Caco-2 (cell line): ENCODE data around the gene CUL7. TPM values are rescaled to one million over a fixed set of nuclear protein-coding genes. Genes with fewer than 3 reads are reported as not detected.

Source experiments
- BruUV-seq: library from RNA; stranded (reverse); fragments of 400-500 nt; replicated peaks from 2 replicates; lab custom pipeline; 2021; lab: Mats Ljungman, UMichigan
- CTCF ChIA-PET: fragments of 300-600 bp; sonication (Branson Sonifier 250); formaldehyde crosslinking; loops from one replicate; lab custom pipeline; 2022; ENCODE audit warnings: antibody characterized with exemption; lab: Charles Lee
- POLR2A ChIA-PET: fragments of 300-600 bp; sonication (Branson Sonifier 250); formaldehyde crosslinking; loops from one replicate; lab custom pipeline; 2022; ENCODE audit warnings: antibody characterized with exemption; lab: Charles Lee
- DNase-seq, 2 experiments: peaks; one replicate each; pipeline versions ENCODE4 v3.0.0 to v3.0.0-alpha.2; 2020 to 2022
- H3K27me3 ChIP-seq: replicated peaks from 2 replicates; pipeline ENCODE4 v1.6.0; 2011; ENCODE audit warnings: low read length; ENCODE audit not compliant: control insufficient read depth, insufficient read depth
- H3K36me3 ChIP-seq: 2 replicates; pipeline ENCODE4 v1.5.1; 2011; ENCODE audit warnings: low read length; ENCODE audit not compliant: control insufficient read depth, insufficient read depth
- H3K4me1 ChIP-seq: fragments of 250-450 bp; sonication (Bioruptor Pico); 2 replicates; pipeline ENCODE4 v1.5.1; 2020; ENCODE audit warnings: mild to moderate bottlenecking
- H3K4me3 ChIP-seq: 2 replicates; pipeline ENCODE4 v1.5.1; 2011; ENCODE audit warnings: low read depth, mild to moderate bottlenecking, control low read depth, low read length
- H3K9me3 ChIP-seq: fragments of 250-450 bp; sonication (Bioruptor Pico); 2 replicates; pipeline ENCODE4 v1.5.1; 2020; ENCODE audit warnings: mild to moderate bottlenecking, moderate library complexity
- H3K27ac Mint-ChIP-seq: one replicate; pipeline ENCODE4 v1.8.0; 2022; ENCODE audit warnings: mixed read lengths; ENCODE audit not compliant: unreplicated experiment
- H3K27me3 Mint-ChIP-seq: one replicate; pipeline ENCODE4 v1.8.0; 2022; ENCODE audit warnings: mixed read lengths; ENCODE audit not compliant: insufficient read depth, unreplicated experiment
- H3K36me3 Mint-ChIP-seq: one replicate; pipeline ENCODE4 v1.8.0; 2022; ENCODE audit warnings: mild to moderate bottlenecking, mixed read lengths; ENCODE audit not compliant: insufficient read depth, unreplicated experiment
- H3K4me1 Mint-ChIP-seq: one replicate; pipeline ENCODE4 v1.8.0; 2022; ENCODE audit warnings: low read depth, mixed read lengths; ENCODE audit not compliant: unreplicated experiment
- H3K4me3 Mint-ChIP-seq: one replicate; pipeline ENCODE4 v1.8.0; 2022; ENCODE audit warnings: mild to moderate bottlenecking, moderate library complexity, mixed read lengths; ENCODE audit not compliant: unreplicated experiment
- H3K9me3 Mint-ChIP-seq: one replicate; pipeline ENCODE4 v1.8.0; 2022; ENCODE audit warnings: mixed read lengths; ENCODE audit not compliant: unreplicated experiment
- CTCF ChIP-seq, 2 experiments: fragments of 200-600 bp in 1 of 2; IDR thresholded peaks; 1 replicate in 1 of 2; 2 replicates in 1 of 2; pipeline versions ENCODE4 v1.5.1 to v1.8.0; 2011 to 2022; ENCODE audit warnings: antibody characterized with exemption in 1 of 2, control low read depth in 1 of 2, inconsistent platforms in 1 of 2, low read depth in 1 of 2, low read length in 1 of 2, mild to moderate bottlenecking in 1 of 2, moderate library complexity in 1 of 2; ENCODE audit not compliant: insufficient read depth in 1 of 2, severe bottlenecking in 1 of 2, unreplicated experiment in 1 of 2
- intact Hi-C: fragments of 100-400 bp; cut with micrococcal nuclease; formaldehyde crosslinking; loops from one replicate; pipeline ENCODE4 v1.10.0; 2022; ENCODE audit not compliant: unreplicated experiment
- total RNA-seq: library from RNA; stranded (reverse); gene quantifications from 2 replicates; pipeline ENCODE4 v1.2.3, GENCODE V29; 2022

The CUL7 gene
- total RNA-seq, 1 experiment from 2014 or later = 26.7 TPM

GRCh38 chr6:43009124-43009523 is 44.5 kb downstream of the CUL7 start:
- peak; percentile 42 to 57 for TF ChIP-seq CTCF (IDR thresholded peaks at IDR 0.05; ENCODE audit: insufficient read depth in 1 of 2, low read depth in 1 of 2, low read length in 1 of 2, severe bottlenecking in 1 of 2, unreplicated experiment in 1 of 2)
- CTCF ChIA-PET = no interaction called here
- Histone ChIP-seq H3K27me3 (no peaks in the 10 kb centered on the region), H3K4me3 (no peak overlapping the region), H3K4me1 (0 out of 2 replicates have a peak, but pooled peaks cover 4% of the 10 kb centered on the region), H3K36me3 (peaks cover 3% of the 10 kb centered on the region), H3K9me3 (no peaks in the 10 kb centered on the region)
- POLR2A ChIA-PET = interaction anchor here (1.1 kb wide), 1 partner anchor 12 kb away, joined by 3 read pairs; no protein-coding TSS in a partner anchor
- Mint-ChIP-seq H3K4me1 (peaks cover 12% of the 10 kb centered on the region), H3K27ac (no peak overlapping the region), H3K36me3 (peaks cover 54% of the 10 kb centered on the region), H3K4me3 (no peak overlapping the region), H3K27me3 (no peaks in the 10 kb centered on the region), H3K9me3 (no peaks in the 10 kb centered on the region)
- peak; percentile 46 to 47 for DNase-seq
- intact Hi-C loops = loop anchor here (1.0 kb wide), 1 partner anchor 108 kb away; no protein-coding TSS in a partner anchor
- BruUV-seq = no TSS peak

DNA sequence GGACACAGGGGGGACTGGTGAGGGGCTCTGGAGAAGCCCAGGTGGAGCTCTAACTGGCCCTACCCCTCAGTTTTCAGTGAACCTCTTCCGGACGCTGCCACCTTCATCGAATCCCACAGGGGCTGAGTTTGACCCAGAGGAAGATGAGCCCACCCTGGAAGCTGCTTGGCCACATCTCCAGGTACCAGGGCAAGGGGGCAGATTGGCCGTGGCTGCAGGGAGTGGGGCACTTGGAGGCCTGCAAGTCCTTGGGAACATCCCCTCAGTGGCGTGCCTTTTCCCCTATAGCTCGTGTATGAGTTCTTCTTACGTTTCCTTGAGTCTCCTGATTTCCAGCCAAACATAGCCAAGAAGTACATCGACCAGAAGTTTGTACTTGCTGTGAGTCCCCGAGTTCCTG is 46.5 kb downstream of the CUL7 start:
- POLR2A ChIA-PET = no interaction called here
- Mint-ChIP-seq H3K4me1 (no peaks in the 10 kb centered on the region), H3K27ac (no peak overlapping the region), H3K27me3 (no peaks in the 10 kb centered on the region), H3K4me3 (no peak overlapping the region), H3K9me3 (no peaks in the 10 kb centered on the region), H3K36me3 (peaks cover 45% of the 10 kb centered on the region)
- CTCF ChIA-PET = interaction anchor here (1.1 kb wide), 1 partner anchor 137 kb away, joined by 3 read pairs; no protein-coding TSS in a partner anchor
- Histone ChIP-seq H3K4me3 (no peak overlapping the region), H3K9me3 (no peaks in the 10 kb centered on the region), H3K36me3 (peaks cover 3% of the 10 kb centered on the region), H3K4me1 (no peaks in the 10 kb centered on the region), H3K27me3 (no peaks in the 10 kb centered on the region)
- intact Hi-C loops = no loop called here
- no peak for TF ChIP-seq CTCF (IDR thresholded peaks at IDR 0.05; ENCODE audit: insufficient read depth in 1 of 2, low read depth in 1 of 2, low read length in 1 of 2, severe bottlenecking in 1 of 2, unreplicated experiment in 1 of 2)
- no TSS peak for BruUV-seq
- no peak for DNase-seq

- no TSS peak for BruUV-seq
- ChIA-PET POLR2A (interaction anchor here (0.6 kb wide), 1 partner anchor 77 kb away, joined by 3 read pairs; no protein-coding TSS in a partner anchor), CTCF (no interaction called here)
Observed at GRCh38 chr6:43006251-43006650, 47.4 kb downstream of the CUL7 start.

More at GRCh38 chr6:43006251-43006650, 47.4 kb downstream of the CUL7 start:
- Mint-ChIP-seq H3K4me1 (no peaks in the 10 kb centered on the region), H3K9me3 (no peaks in the 10 kb centered on the region), H3K36me3 (peaks cover 46% of the 10 kb centered on the region), H3K27ac (no peak overlapping the region), H3K4me3 (no peak overlapping the region), H3K27me3 (no peaks in the 10 kb centered on the region)
- intact Hi-C loops = no loop called here
- no peak for TF ChIP-seq CTCF (IDR thresholded peaks at IDR 0.05; ENCODE audit: insufficient read depth in 1 of 2, low read depth in 1 of 2, low read length in 1 of 2, severe bottlenecking in 1 of 2, unreplicated experiment in 1 of 2)
- Histone ChIP-seq H3K9me3 (no peaks in the 10 kb centered on the region), H3K4me1 (no peaks in the 10 kb centered on the region), H3K4me3 (no peak overlapping the region), H3K27me3 (no peaks in the 10 kb centered on the region), H3K36me3 (peaks cover 3% of the 10 kb centered on the region)
- DNase-seq = no peak
